CD8-positive, alpha-beta memory T cell (primary cell): ENCODE data around the gene ACBD6. TPM values are rescaled to one million over a fixed set of nuclear protein-coding genes. Genes with fewer than 3 reads are reported as not detected.

ENCODE experiments used
- CTCF ChIA-PET: fragments of 350-600 bp; sonication (Branson Sonifier 250); formaldehyde crosslinking; loops from one replicate; lab custom pipeline; 2021; ENCODE audit warnings: antibody characterized with exemption; lab: Charles Lee
- POLR2A ChIA-PET: fragments of 350-600 bp; sonication (Branson Sonifier 250); formaldehyde crosslinking; loops from one replicate; lab custom pipeline; 2021; ENCODE audit warnings: antibody characterized with exemption; lab: Charles Lee
- DNase-seq, 5 donors: peaks; one replicate each; pipeline versions ENCODE4 v3.0.0 to v3.0.0-alpha.2; 2020 to 2022; ENCODE audit warnings: mixed read lengths in 1 of 5
- H3K27ac ChIP-seq: one replicate; pipeline ENCODE4 v1.7.0; 2013; ENCODE audit warnings: low read depth, mild to moderate bottlenecking, low read length, moderate library complexity
- H3K27me3 ChIP-seq: 2 replicates; pipeline ENCODE4 v1.7.0; 2013; ENCODE audit warnings: low read length, mild to moderate bottlenecking; ENCODE audit not compliant: insufficient read depth, poor library complexity, severe bottlenecking
- H3K36me3 ChIP-seq: 2 replicates; pipeline ENCODE4 v1.7.0; 2013; ENCODE audit warnings: mild to moderate bottlenecking, low read length, moderate library complexity; ENCODE audit not compliant: insufficient read depth
- H3K4me1 ChIP-seq: 2 replicates; pipeline ENCODE4 v1.7.0; 2013; ENCODE audit warnings: mild to moderate bottlenecking, low read length, moderate library complexity; ENCODE audit not compliant: insufficient read depth
- H3K4me3 ChIP-seq: 2 replicates; pipeline ENCODE4 v1.7.0; 2013; ENCODE audit warnings: mild to moderate bottlenecking, low read length
- H3K9me3 ChIP-seq: 2 replicates; pipeline ENCODE4 v1.7.0; 2013; ENCODE audit warnings: mild to moderate bottlenecking, low read length
- H3K27ac Mint-ChIP-seq, 8 donors: one replicate each; pipeline ENCODE4 v1.8.0; 2020 to 2021; ENCODE audit warnings: mixed read lengths in 8 of 8, mild to moderate bottlenecking in 6 of 8, inconsistent platforms in 3 of 8, moderate library complexity in 3 of 8
- H3K27me3 Mint-ChIP-seq, 2 donors: one replicate each; pipeline ENCODE4 v1.8.0; 2020 to 2021; ENCODE audit warnings: mixed read lengths in 2 of 2, mild to moderate bottlenecking in 1 of 2, moderate library complexity in 1 of 2
- H3K36me3 Mint-ChIP-seq, 3 donors: one replicate each; pipeline ENCODE4 v1.8.0; 2020 to 2021; ENCODE audit warnings: mixed read lengths in 3 of 3, inconsistent platforms in 1 of 3, mild to moderate bottlenecking in 1 of 3
- H3K4me1 Mint-ChIP-seq, 3 donors: one replicate each; pipeline ENCODE4 v1.8.0; 2020 to 2021; ENCODE audit warnings: mixed read lengths in 3 of 3, inconsistent platforms in 1 of 3, mild to moderate bottlenecking in 1 of 3
- H3K4me3 Mint-ChIP-seq, 7 donors: one replicate each; pipeline ENCODE4 v1.8.0; 2020 to 2021; ENCODE audit warnings: mixed read lengths in 7 of 7, mild to moderate bottlenecking in 6 of 7, moderate library complexity in 4 of 7, inconsistent platforms in 2 of 7
- H3K9me3 Mint-ChIP-seq, 5 donors: one replicate each; pipeline ENCODE4 v1.8.0; 2020 to 2022; ENCODE audit warnings: mixed read lengths in 5 of 5, mild to moderate bottlenecking in 3 of 5, moderate library complexity in 2 of 5, inconsistent platforms in 1 of 5
- polyA plus RNA-seq: library from polyadenylated mRNA; unstranded; fragments of 300-500 nt; fragmentation: Illumina TruSeq; gene quantifications from one replicate; pipeline ENCODE4 v1.2.3, GENCODE V29; 2021
- total RNA-seq, 2 experiments: library from RNA; stranded (reverse); gene quantifications; one replicate each; pipeline ENCODE4 v1.2.3, GENCODE V29; 2021

ACBD6 gene
- total and polyA plus RNA-seq, 3 experiments from 2014 or later = 33.8 to 51.4 (median 50.3) TPM

GRCh38 chr1:180440335-180440734 is 62.0 kb downstream of the ACBD6 start:
- Histone ChIP-seq H3K36me3 (no peaks in the 10 kb centered on the region), H3K27ac (no peak overlapping the region), H3K4me1 (no peaks in the 10 kb centered on the region), H3K4me3 (no peak overlapping the region), H3K9me3 (no peaks in the 10 kb centered on the region), H3K27me3 (no peaks in the 10 kb centered on the region)
- ChIA-PET CTCF (no interaction called here), POLR2A (no interaction called here)
- H3K27ac Mint-ChIP-seq = no peak overlapping the region
- H3K4me1 Mint-ChIP-seq = peaks cover 4 to 15% (median 4%) of the 10 kb centered on the region in 3 donors
- H3K27me3 Mint-ChIP-seq = no peaks in the 10 kb centered on the region
- no peak for DNase-seq
- peaks cover 5 to 53% (median 33%) of the 10 kb centered on the region in 3 donors for H3K36me3 Mint-ChIP-seq
- peaks cover 0 to 9% (median 4%) of the 10 kb centered on the region in 5 donors for H3K9me3 Mint-ChIP-seq
- H3K4me3 Mint-ChIP-seq = no peak overlapping the region

- DNase-seq = no peak
- H3K9me3 Mint-ChIP-seq = peaks cover 0 to 6% (median 0%) of the 10 kb centered on the region in 5 donors
- Histone ChIP-seq H3K4me1 (no peaks in the 10 kb centered on the region), H3K27ac (no peak overlapping the region), H3K27me3 (no peaks in the 10 kb centered on the region), H3K36me3 (no peaks in the 10 kb centered on the region), H3K4me3 (no peak overlapping the region), H3K9me3 (no peaks in the 10 kb centered on the region)
- no peak overlapping the region for H3K4me3 Mint-ChIP-seq
- POLR2A ChIA-PET = no interaction called here
- no peaks in the 10 kb centered on the region for H3K27me3 Mint-ChIP-seq
- CTCF ChIA-PET = interaction anchor here (1.2 kb wide), 1 partner anchor 707 kb away, joined by 3 read pairs; no protein-coding TSS in a partner anchor
- H3K36me3 Mint-ChIP-seq = peaks cover 5 to 57% (median 33%) of the 10 kb centered on the region in 3 donors
- H3K27ac Mint-ChIP-seq = no peak overlapping the region
- H3K4me1 Mint-ChIP-seq = peaks cover 21 to 41% (median 30%) of the 10 kb centered on the region in 3 donors
Observed at GRCh38 chr1:180435566-180435965, 66.8 kb downstream of the ACBD6 start.

GRCh38 chr1:180433873-180434272 is 68.5 kb downstream of the ACBD6 start:
- Mint-ChIP-seq H3K9me3 (peaks cover 0 to 6% (median 0%) of the 10 kb centered on the region in 5 donors), H3K4me1 (peaks cover 25 to 41% (median 34%) of the 10 kb centered on the region in 3 donors), H3K27me3 (no peaks in the 10 kb centered on the region), H3K36me3 (peaks cover 11 to 57% (median 40%) of the 10 kb centered on the region in 3 donors), H3K4me3 (peak overlapping the region in 1 of 7 donors; percentile 52), H3K27ac (no peak overlapping the region)
- no peak for DNase-seq
- CTCF ChIA-PET = no interaction called here
- no peaks in the 10 kb centered on the region for H3K36me3 ChIP-seq
- H3K27me3 ChIP-seq = no peaks in the 10 kb centered on the region
- POLR2A ChIA-PET = no interaction called here
- H3K9me3 ChIP-seq = no peaks in the 10 kb centered on the region
- no peaks in the 10 kb centered on the region for H3K4me1 ChIP-seq
- no peak overlapping the region for H3K27ac ChIP-seq
- H3K4me3 ChIP-seq = no peak overlapping the region

- Histone ChIP-seq H3K27me3 (no peaks in the 10 kb centered on the region), H3K4me1 (no peaks in the 10 kb centered on the region), H3K27ac (no peak overlapping the region), H3K4me3 (no peak overlapping the region), H3K36me3 (no peaks in the 10 kb centered on the region), H3K9me3 (no peaks in the 10 kb centered on the region)
- no peak for DNase-seq
- no peak overlapping the region for H3K4me3 Mint-ChIP-seq
- H3K27ac Mint-ChIP-seq = no peak overlapping the region
- peaks cover 15 to 47% (median 30%) of the 10 kb centered on the region in 3 donors for H3K36me3 Mint-ChIP-seq
- H3K9me3 Mint-ChIP-seq = peaks cover 0 to 6% (median 0%) of the 10 kb centered on the region in 5 donors
- ChIA-PET CTCF (no interaction called here), POLR2A (no interaction called here)
- peaks cover 24 to 43% (median 35%) of the 10 kb centered on the region in 3 donors for H3K4me1 Mint-ChIP-seq
- H3K27me3 Mint-ChIP-seq = no peaks in the 10 kb centered on the region
Observed at GRCh38 chr1:180431683-180432082, 70.7 kb downstream of the ACBD6 start.

GRCh38 chr1:180428782-180429695 is 73.3 kb downstream of the ACBD6 start:
- H3K9me3 Mint-ChIP-seq = peaks cover 0 to 2% (median 0%) of the 10 kb centered on the region in 5 donors
- no peaks in the 10 kb centered on the region for H3K27me3 Mint-ChIP-seq
- Histone ChIP-seq H3K9me3 (no peaks in the 10 kb centered on the region), H3K4me3 (no peak overlapping the region), H3K4me1 (no peaks in the 10 kb centered on the region), H3K27ac (no peak overlapping the region), H3K36me3 (no peaks in the 10 kb centered on the region), H3K27me3 (no peaks in the 10 kb centered on the region)
- H3K27ac Mint-ChIP-seq = no peak overlapping the region
- no peak overlapping the region for H3K4me3 Mint-ChIP-seq
- ChIA-PET CTCF (no interaction called here), POLR2A (no interaction called here)
- no peak for DNase-seq
- H3K36me3 Mint-ChIP-seq = peaks cover 16 to 31% (median 20%) of the 10 kb centered on the region in 3 donors
- peaks cover 21 to 43% (median 26%) of the 10 kb centered on the region in 3 donors for H3K4me1 Mint-ChIP-seq

GRCh38 chr1:180425952-180426351 is 76.4 kb downstream of the ACBD6 start:
- Histone ChIP-seq H3K9me3 (no peaks in the 10 kb centered on the region), H3K4me3 (no peak overlapping the region), H3K27ac (no peak overlapping the region), H3K4me1 (no peaks in the 10 kb centered on the region), H3K27me3 (no peaks in the 10 kb centered on the region), H3K36me3 (no peaks in the 10 kb centered on the region)
- Mint-ChIP-seq H3K27ac (no peak overlapping the region), H3K4me1 (peaks cover 6 to 17% (median 8%) of the 10 kb centered on the region in 3 donors), H3K9me3 (peaks cover 0 to 10% (median 4%) of the 10 kb centered on the region in 5 donors), H3K4me3 (no peak overlapping the region), H3K27me3 (peaks cover 0 to 1% of the 10 kb centered on the region in 2 donors), H3K36me3 (peaks cover 24 to 33% (median 33%) of the 10 kb centered on the region in 3 donors)
- no peak for DNase-seq
- CTCF ChIA-PET = no interaction called here
- POLR2A ChIA-PET = no interaction called here

- no peaks in the 10 kb centered on the region for H3K4me1 ChIP-seq
- Mint-ChIP-seq H3K36me3 (peaks cover 31 to 37% (median 36%) of the 10 kb centered on the region in 3 donors), H3K27ac (no peak overlapping the region), H3K4me1 (peaks cover 6 to 21% (median 8%) of the 10 kb centered on the region in 3 donors), H3K4me3 (no peak overlapping the region), H3K27me3 (peaks cover 0 to 1% of the 10 kb centered on the region in 2 donors), H3K9me3 (peaks cover 0 to 10% (median 6%) of the 10 kb centered on the region in 5 donors)
- H3K4me3 ChIP-seq = no peak overlapping the region
- ChIA-PET CTCF (no interaction called here), POLR2A (no interaction called here)
- H3K36me3 ChIP-seq = no peaks in the 10 kb centered on the region
- H3K9me3 ChIP-seq = no peaks in the 10 kb centered on the region
- no peaks in the 10 kb centered on the region for H3K27me3 ChIP-seq
- no peak for DNase-seq
- no peak overlapping the region for H3K27ac ChIP-seq
Observed at GRCh38 chr1:180424848-180425457, 77.4 kb downstream of the ACBD6 start.

GRCh38 chr1:180421614-180422013 is 80.8 kb downstream of the ACBD6 start:
- H3K4me3 Mint-ChIP-seq = no peak overlapping the region
- peaks cover 0 to 16% (median 6%) of the 10 kb centered on the region in 3 donors for H3K4me1 Mint-ChIP-seq
- H3K27ac ChIP-seq = no peak overlapping the region
- ChIA-PET CTCF (no interaction called here), POLR2A (no interaction called here)
- peaks cover 24 to 36% (median 33%) of the 10 kb centered on the region in 3 donors for H3K36me3 Mint-ChIP-seq
- no peak overlapping the region for H3K27ac Mint-ChIP-seq
- no peaks in the 10 kb centered on the region for H3K4me1 ChIP-seq
- no peak for DNase-seq
- peaks cover 0 to 10% (median 9%) of the 10 kb centered on the region in 5 donors for H3K9me3 Mint-ChIP-seq
- H3K9me3 ChIP-seq = no peaks in the 10 kb centered on the region
- H3K4me3 ChIP-seq = no peak overlapping the region
- peaks cover 0 to 1% of the 10 kb centered on the region in 2 donors for H3K27me3 Mint-ChIP-seq
- H3K36me3 ChIP-seq = no peaks in the 10 kb centered on the region
- H3K27me3 ChIP-seq = no peaks in the 10 kb centered on the region
